Fibroblast of mammary gland (primary cell): Measurements from ENCODE around the gene LHPP.

ENCODE experiments used
- DNase-seq: peaks from one replicate; pipeline ENCODE4 v3.0.0-alpha.2; 2010; ENCODE audit warnings: low read depth
- H3K4me3 ChIP-seq: 2 replicates; pipeline ENCODE4 v1.5.1; 2011; ENCODE audit warnings: low read depth, mild to moderate bottlenecking, low read length, moderate library complexity; ENCODE audit not compliant: control insufficient read depth
- TF ChIP-seq, protein P1 (sequence below): conservative IDR thresholded peaks from 2 replicates; pipeline ENCODE4 v1.5.1; 2011; ENCODE audit warnings: low read depth, low read length, inconsistent platforms; ENCODE audit not compliant: control insufficient read depth, insufficient read depth

LHPP gene

DNA sequence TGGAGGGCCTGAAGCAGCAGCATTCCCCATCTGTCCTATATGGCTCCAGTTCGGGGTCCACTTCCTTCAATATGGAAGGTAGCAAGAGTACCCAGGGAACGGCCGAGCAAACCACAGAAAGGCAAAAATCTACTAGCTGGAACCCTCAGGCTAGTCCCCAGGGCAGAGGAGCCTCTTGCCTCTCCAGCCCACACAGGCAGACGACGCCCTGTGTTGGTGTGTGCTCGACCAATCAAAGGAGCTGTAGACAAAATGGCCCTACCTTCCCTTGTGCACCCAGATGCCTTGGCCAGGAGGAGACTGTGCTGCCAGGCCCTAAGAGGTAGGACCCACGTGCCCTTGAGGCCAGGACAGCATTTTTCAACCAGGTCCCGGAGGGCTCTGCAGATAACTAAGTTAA lies 191.1 kb downstream of the LHPP start:
- TF ChIP-seq, protein P1, sequence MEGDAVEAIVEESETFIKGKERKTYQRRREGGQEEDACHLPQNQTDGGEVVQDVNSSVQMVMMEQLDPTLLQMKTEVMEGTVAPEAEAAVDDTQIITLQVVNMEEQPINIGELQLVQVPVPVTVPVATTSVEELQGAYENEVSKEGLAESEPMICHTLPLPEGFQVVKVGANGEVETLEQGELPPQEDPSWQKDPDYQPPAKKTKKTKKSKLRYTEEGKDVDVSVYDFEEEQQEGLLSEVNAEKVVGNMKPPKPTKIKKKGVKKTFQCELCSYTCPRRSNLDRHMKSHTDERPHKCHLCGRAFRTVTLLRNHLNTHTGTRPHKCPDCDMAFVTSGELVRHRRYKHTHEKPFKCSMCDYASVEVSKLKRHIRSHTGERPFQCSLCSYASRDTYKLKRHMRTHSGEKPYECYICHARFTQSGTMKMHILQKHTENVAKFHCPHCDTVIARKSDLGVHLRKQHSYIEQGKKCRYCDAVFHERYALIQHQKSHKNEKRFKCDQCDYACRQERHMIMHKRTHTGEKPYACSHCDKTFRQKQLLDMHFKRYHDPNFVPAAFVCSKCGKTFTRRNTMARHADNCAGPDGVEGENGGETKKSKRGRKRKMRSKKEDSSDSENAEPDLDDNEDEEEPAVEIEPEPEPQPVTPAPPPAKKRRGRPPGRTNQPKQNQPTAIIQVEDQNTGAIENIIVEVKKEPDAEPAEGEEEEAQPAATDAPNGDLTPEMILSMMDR = no peak
- DNase-seq = no peak
- no peak overlapping the region for H3K4me3 ChIP-seq

DNA sequence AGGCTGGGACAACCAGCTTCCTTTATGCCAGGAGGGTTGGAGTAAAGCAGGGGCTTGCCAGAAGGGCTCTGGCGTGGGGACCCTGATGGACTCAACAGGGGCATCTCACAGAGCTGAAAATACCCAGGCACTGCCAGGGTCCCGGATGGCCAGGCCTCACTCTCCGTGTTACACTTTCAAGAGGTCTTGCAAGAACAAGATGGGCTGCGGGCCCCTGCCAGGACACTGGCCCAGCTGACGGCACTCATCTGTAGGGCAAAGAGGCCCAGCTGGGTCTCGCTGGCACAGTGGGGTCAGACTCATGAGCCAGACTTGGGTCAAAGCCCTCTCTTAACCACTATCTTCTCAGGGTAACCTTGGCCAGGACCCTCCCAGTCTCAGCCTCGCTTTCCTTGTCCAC lies 191.7 kb downstream of the LHPP start:
- TF ChIP-seq, protein P1 = no peak
- no peak overlapping the region for H3K4me3 ChIP-seq
- DNase-seq = no peak

DNA sequence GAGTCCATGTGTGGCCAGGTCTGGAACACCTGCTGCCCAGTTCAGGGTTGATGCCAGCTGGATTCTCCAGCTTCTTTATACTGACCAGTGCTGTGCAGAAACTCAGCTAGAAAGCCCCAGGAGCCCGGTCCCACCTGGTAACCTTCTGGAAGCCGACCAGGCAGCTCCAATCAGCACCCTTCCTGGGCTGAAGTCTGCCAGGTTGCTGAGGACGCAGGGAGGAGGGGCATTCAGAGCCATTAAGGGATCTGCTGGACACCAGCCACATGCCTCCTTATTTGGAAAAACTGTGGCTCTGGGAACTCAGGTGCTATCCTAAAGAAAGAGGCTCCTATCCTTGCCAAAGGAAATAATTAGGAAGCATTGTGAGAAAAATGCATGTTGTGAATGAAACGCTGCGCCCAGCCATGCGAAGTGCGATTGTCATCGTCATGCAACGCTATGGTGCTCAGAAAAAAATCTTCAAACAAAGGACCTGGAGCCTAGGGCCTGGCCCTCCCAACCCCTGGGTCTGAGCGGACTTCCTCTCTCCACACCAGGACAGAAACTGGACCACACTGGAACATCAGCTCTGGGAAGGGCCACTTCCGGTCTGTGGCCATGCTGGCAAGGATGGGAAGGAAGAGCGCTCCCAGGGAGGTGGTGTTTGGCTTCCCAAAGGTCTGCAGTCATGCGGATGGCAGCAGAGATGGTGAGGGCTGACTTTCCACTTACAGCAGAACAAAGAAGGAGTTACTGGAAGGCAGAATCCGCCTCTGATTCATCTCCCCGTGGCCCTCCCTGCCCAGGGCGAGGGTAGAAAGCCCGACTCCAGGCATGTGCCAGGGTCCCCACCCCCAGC lies 192.4 kb downstream of the LHPP start:
- no peak overlapping the region for H3K4me3 ChIP-seq
- no peak for DNase-seq
- TF ChIP-seq, protein P1 = no peak

- H3K4me3 ChIP-seq = no peak overlapping the region
- no peak for DNase-seq
- TF ChIP-seq, protein P1 = no peak
Observed at GRCh38 chr10:124654686-124655085, 193.1 kb downstream of the LHPP start.

GRCh38 chr10:124655191-124656112 lies 193.8 kb downstream of the LHPP start:
- TF ChIP-seq, protein P1 = no peak
- H3K4me3 ChIP-seq = no peak overlapping the region
- DNase-seq = no peak

DNA sequence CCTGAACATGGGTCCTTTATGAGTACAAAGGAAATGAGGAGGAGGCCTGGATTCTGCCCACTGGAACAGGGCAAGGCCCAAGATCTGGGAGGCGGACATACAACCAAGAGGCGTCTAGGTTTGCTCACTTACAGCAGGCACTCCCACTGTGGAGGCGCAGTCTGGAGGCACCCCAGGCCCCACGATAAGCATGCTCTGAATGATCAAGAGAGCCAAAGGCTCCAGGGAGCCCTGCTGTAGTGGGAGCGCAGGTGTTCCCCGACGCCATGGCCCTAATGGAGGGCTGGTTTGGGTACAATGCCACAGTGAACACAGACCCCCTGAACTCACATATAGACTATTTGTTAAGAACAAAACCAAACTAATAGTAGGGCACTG lies 194.5 kb downstream of the LHPP start:
- TF ChIP-seq, protein P1 = no peak
- H3K4me3 ChIP-seq = no peak overlapping the region
- DNase-seq = no peak
